Cortex of kidney (tissue), 1 donor: ENCODE data around the gene STIP1.
"Not testable (repeated sequence)": the region's sequence is repeated elsewhere in the genome, so short reads cannot be mapped to it uniquely, and the experiment has no call there.

Source experiments
- DNase-seq: peaks from one replicate; lab custom pipeline; 2025; lab: John Stamatoyannopoulos, UW

Gene STIP1

DNA sequence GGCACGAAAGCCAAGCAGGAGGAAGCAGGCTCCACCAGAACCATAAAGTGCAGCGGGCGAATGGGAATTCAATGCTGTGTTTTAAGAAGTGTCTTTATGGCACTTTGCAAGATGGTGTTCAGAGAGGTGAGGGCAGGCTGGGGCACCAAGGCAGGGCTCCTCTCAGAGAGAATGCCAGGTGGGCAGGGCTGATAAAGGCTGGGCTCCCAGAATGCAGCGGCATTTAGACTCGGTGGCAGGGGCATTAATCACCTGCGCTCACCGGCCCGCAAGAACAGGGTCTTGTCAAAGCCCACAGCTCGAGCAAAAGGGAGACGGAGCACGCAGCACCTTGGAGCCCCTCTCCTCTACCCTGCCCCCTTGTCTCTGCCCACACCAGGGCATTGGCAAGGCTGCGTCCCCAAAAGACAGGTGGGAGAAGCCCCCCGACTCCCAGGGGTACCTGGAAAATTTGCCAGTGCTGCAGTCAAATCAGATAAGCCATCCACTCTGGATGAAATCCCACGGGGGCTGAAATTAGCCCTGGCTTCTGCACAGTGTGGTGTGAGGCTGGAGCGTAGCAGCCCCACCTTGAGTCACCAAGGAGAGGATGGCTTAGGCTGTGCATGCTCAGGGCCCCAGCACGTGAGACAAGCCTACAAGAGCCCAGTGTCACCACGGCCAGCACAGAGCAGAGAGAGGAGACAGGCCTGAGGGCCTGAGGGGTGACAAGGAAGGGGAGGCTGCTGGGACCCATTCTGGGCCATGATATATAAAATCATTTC lies 28.2 kb upstream of the STIP1 start:
- DNase-seq = no peak

DNA sequence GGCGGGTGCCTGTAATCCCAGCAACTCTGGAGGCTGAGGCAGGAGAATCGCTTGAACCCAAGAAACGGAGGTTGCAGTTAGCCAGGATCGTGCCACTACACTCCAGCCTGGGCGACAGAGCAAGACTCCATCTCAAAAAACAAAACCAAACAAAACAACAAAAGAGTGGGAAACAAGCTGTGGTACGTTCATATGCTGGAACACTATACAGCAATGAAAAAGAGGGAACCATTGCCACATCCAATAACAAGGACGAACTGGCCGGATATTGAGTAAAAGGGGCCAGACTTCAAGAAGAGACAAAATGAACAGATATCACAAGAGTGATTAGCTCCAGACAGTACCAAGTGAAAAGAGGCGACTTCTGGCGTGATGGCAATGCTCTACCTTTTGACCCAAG lies 24.9 kb upstream of the STIP1 start:
- DNase-seq = no peak

DNA sequence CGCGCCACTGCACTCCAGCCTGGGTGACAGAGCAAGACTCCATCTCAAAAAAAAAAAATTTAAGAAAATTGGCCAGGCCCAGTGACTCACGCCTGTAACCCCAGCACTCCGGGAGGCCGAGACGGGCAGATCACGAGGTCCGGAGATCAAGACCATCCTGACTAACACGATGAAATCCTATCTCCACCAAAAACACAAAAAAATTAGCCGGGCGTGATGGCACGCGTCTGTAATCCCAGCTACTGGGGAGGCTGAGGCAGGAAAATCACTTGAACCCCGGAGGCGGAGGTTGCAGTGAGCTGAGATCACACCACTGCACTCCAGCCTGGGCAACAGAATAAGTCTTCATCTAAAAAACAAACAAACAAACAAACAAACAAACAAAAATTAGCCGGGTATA lies 23.2 kb upstream of the STIP1 start:
- DNase-seq = not testable (repeated sequence)

DNA sequence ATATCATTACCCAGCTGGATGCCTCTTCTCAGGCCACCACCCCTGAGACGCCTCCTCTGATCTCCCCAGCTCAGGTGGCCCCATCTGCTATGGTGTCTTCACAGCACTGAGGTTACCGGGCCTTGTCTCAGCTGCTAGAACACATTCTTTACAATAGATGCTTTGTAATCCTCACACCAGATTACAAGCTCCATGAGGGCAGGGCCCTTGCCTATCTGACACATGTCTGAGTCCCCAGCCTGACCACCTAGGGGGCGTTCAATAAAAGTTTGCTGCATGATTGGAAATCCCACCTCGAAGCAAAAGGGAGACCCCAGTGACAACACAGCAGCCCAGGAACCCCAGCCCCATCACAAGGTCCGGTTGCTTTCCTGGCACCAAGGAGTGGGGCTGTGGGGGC lies 22.0 kb upstream of the STIP1 start:
- no peak for DNase-seq

DNA sequence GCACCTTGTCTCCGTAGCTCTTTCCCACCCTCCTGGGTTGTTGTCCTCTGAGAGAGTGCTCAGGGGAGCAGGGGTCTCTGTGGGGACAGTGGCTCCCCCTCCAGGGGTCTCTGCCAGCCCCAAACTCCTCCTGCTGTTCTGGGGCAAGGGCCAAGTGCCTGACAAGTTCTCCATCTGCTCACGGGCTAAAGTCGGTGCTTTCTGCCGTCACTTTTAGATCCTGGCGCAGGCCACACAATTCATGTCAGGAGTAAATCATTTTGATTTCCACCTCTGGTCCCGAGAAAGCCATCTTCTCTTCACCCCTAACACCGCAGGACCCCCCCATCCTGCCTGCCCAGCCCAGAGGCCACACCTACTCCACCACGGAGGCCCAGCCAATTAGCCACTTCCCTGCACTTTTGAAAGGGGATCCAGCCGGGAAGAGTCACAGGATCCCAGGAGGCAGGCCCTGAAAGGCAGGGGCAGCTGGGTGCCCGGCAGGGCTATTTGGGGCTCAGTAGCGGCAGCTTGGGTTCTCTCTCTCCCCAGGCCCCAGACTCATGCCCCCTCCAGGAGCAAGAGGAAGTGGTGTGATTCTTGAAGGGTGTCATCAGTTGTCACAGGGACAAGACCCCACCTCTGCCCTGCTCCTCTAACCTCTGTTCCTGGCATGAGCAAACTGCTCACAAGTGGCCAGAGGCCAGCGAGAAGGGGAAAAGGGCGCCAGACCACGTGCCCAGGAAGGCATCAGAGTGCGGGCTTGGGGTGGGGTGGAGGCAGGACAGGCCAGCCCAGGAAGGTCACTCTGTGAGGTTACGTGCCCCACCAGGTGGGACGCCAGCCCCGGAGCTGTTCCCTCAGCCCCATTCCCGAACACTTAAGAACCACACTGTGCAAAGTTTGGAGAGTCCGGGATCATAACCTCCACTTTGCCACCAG lies 21.3 kb upstream of the STIP1 start:
- no peak for DNase-seq

DNA sequence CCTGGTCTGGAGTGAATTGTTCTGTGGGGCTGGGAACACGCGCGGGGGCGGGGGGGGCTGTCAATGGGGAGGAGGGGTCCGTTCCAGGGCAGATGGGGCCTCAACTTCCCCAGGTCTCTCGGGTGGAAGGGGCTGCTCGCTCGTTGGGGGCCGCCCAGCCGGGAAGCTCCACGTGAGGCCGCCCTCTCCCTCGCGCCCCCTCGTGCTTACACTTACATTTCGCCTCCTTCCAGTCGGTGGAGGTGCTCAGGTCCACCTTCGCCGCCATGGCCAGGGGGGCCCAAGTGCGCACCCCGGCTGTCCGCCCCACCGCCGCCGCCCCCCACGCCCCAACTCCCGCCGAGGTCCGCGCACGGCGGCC lies 20.5 kb upstream of the STIP1 start:
- DNase-seq = no peak

DNA sequence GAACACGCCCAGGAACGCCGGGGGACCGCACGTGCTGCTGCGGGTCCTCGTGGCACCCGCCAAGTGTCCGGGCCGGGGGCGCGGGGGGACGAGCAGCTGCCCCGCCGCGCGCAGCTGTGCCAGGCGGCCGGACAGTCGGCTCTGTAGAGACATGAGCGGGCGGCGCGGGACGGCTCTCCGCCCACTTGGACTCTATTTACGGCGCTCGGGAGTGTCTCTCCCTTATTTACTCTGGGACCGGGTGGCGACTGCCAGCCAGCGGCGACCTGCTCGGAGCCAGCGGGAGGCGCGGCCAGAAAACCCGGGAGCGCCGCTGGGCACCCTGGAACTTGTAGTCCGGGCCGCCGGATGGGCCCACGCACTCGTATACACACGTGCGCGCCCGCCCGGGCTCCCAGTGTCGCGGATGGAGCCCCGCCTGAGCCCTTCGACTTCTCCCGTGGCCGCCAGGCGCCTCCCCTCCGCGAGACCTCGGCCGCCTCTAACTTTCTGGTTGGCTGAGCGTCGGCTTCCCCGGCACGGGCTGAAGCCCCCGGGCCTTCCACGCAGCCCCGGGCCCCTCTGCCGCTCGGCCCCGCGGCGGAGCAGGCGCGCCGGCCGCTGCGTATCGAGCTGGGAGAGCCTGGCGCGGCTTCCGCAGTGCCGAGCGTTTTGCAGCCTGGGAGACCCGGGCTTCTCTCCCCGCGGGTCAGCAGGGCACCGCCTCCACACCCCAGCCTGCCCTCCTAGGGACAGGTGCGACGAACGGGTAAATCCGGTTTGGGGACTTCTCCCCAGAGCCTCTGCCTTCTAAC lies 19.9 kb upstream of the STIP1 start, which contains the start of gene MACROD1:
TSS of gene MACROD1 (minus strand) at position 272 of the 794 bp plus-strand sequence. CDS start at position 153, 119 bp downstream.
- DNase-seq = no peak

DNA sequence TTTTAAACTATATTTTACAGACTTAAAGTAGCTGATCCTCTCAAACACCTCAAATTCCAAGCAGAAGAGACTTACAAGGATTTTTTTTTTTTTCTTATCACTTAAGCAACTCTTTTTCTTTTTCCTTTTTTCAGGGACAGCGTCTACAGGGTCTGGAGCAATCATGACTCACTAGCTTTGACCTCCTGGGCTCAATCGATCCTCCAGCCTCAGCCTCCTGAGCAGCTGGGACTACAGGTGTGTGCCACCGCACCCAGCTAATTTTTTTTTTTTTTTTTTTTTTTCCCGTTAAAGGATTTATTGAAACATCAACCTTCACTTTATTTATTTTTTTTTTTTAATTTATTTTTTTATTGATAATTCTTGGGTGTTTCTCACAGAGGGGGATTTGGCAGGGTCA lies 15.6 kb upstream of the STIP1 start:
- DNase-seq = no peak

DNA sequence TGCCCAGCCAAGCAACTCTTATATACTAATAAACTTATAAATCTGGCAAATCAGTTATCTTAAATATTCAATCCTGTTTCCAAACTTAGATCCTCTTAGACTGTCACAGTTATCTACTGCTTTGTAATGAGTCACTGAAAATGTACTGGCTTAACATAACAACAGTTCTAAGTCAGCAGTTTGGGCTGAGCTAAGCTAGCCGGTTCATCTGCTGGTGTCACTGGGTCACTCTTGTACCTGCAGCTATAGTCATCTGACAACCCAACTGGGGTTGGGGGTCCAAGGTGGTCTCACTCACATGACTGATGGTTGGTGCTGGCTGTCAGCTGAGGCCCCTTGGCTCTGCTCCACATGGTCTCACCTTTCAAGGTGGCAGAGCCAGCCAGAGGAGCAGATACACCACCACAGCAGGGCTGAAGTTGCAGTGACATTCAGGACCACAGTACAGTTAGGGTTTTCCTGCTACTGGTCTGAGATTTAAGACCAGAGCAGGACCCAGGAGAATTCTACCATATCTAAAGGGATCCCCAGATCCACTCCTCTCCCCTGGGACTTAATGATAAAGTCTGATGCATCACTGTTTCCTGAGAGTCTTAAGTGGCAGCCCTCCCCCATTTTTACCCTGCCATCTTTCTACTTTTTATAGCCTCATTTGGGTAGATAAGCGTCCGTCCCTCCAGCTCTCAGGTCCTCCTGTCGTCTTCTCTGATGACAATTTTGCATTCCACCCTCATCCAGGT lies 12.2 kb upstream of the STIP1 start:
- no peak for DNase-seq

DNA sequence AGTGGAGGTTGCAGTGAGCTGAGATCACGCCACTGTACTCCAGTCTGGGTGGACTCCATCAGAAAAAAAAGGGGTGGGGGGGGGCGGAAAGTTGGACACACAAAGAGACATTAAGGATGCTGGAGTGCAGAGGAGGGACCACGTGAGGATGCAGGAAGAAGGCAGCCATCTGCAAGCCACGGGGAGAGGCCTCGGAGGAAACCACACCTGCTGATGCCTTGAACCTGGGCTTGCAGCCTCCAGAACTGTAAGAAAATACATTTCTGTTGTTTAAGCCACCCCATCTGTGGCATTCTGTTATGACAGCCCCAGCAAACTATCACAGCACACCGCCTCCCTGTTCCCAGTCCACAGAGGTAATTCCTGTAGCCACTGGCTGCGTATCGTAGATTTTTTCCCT lies 9.2 kb upstream of the STIP1 start:
- DNase-seq = no peak

DNA sequence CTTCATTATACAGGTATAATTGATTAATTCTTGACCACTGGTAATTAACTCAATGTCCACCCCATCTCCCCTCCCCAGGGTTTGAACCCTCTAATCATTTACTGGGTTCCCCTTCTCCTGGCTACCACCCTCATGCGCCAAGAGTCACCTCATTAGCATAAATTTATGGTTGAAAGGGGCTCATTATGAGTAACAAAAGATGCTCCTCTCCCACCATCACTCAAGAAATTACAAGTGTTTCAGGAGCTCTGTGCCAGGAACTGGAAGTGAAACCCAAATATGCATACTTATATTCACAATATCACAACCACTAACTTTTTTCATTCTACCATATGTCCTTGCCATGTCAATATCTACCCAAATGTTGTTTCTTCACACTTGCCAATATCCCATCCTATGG lies 7.8 kb upstream of the STIP1 start:
- DNase-seq = no peak

DNA sequence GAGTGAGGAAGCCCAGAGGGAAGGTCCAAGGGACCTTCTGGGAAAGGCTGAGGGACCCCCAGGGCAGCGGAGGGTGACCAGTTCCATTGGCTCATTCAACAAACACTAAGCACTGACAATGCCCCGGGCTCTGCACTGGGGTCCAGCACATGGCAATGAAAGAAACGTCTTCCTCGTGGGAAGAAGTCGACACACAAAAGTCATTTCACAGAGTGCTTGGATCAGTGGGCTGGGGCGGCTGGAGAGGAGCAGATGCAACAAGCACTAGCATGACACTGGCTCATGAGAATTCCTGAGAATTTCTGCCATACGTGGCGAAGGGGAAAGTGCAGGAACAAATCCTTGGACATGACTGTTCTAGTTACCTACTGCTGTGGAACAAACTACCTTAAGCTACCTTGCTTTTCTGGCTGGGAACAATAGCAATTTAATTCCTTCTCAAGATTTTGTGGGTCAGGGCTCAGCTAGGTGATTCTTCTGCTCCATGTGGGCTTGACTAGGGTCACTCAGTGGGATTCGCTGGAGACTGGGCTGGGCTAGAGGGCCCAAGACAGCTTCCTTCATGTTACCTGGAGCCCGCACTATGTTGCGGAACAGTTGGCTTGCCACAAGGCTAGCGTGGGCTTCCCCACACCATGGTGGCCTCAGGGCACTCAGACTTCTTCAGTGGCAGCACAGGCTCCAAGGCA lies 6.9 kb upstream of the STIP1 start:
- no peak for DNase-seq

DNA sequence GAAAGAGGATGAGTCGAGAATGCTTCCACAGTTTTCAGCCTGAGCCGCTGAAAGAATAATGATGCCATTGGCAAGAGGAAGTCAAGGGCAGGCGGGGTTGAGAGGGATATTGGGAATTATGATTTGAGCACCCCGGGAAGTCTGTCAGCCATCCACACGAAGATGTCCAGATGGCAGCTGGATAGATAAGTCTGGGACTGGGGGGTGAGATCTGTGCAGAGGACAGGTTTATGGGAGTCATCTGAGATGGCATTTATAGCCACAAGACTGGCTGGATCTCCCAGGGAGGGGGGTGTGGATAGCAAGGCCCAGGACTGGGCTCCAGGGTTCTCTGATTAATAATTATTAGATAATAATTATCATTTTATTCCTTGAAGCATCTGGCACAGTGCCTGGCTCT lies 5.1 kb upstream of the STIP1 start:
- no peak for DNase-seq

DNA sequence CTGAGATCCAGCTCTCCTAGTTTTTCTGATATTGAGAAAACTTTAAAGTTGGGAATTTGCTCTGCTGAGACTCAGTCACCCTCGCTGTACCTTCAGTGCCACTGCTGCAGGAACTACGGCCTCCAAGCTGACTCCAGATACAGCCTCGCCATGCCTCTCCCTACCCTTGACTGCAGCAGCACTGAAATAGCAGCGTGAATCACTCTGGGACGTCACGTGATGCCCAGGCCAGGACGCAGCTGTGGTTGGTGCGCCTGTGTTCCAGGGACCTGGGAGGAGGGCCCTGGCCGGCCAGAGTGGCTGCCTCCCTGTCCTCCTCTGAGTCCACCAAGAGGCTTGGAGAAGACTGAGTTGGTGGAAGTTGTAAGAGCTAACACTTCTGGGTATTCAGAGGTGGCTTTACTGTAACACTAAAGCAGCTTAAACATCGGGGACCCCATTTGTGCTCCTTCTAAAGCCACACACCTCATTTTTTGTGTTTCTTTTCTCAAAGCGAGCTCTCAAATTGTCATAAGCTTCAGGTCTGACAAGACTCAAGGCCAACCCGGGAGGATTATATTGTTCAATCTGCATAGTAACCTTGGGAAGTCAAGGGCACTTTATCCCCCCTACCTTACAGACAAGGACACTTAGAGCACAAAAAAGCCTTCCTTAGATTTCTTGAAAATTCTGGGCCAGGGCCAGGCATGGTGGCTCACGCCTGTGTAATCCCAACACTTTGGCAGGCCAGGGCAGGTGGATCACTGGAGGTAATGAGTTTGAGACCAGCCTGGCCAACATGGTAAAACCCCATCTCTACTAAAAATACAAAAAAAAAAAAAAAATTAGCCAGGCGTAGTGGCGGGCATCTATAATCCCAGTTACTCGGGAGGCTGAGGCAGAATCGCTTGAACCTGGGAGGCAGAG lies 4.2 kb upstream of the STIP1 start:
- no peak for DNase-seq

DNA sequence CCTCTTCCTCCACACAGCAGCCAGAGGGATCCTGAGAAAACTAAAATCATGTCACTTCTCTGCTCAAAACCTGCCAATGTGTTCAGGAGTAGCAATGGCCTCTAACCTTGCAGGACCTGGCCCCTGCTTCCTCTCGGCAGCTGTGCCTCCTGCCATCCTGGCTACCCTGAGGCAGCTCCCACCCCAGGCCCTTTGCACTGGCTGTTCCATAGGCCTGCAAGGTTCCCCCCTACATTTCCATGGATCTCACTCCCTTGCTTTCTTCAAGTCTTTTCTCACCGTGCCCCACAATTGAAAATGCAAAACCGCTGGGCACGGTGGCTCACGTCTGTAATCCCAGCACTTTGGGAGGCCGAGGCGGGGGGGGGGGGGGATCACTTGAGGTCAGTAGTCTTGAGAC lies 2.1 kb upstream of the STIP1 start:
- no peak for DNase-seq

DNA sequence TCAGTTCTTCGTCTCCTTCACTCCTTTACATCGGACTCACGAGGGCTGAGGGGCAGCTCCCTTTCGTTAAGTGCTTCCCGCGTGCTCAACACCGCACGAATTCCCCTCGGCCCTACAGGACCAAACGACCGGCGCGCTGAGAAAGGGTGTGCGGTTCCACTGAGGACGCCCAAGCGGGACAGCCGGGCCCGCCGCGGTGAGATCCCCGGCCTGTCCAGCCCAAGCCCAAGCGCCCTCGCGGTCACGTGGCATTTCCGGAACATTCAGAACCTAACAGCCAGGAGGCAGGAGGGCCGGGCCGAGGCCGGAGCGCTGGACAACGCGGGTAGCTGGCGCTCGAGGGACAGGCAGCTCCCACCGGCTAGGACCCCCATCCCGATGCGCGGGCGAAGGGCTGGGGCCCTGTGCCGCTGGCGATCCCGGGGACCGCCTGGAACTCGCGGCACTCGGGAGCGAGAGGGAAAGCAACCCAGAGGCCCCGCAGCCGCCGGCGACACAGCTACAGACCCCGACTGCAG lies 737 bp upstream of the STIP1 start:
- DNase-seq = no peak

DNA sequence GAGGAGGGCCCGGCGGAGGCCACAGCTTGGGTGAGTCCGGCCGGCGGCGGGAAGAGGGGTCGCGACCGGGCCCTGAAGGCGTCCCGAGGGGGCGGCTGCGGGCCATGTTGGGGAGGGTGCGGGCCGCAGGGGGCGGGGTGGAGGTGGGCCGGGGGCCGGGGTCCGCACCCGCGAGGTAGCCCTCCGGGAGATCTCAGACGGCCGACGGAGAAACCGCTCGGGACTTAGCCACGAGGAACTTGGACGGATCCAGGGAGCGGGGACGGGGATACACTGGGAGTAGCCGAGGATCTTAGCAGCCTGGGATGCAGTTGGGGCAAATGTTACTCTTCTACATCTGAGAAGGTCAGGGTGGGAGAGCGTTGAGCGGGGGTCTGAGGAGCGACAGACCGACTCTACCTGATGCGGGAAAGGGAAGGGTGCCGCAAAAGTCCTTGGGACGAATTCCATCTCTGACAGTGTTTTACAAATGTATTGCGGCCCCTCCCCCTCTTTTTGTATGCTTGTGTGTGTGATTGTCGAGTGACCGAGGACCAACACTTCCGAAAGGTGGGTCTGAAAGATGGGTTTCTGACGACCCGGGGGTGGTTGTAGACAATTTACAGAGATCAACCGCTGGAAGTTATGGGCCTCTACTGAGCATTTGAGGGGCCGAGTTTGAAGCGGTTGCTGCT lies 658 bp downstream of the STIP1 start:
- DNase-seq = no peak

DNA sequence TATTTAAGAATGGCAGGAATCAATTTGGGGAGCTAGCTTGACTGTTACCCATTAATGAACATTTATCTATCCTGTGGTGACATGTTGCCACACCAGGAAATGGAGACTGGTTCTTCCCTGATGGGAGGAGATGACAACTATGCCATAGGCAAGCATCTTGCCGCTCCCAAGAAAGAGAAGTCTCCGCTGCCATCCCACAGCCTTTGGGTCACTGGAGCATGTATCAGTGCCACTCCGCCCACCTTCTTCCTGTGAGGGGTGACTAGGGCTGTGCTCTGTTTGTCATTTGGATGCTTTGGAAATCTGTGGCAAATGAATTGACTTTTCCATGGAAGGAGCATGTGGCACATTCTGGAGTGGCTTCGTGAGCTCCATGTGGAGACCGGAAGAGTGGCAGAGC lies 6.5 kb downstream of the STIP1 start:
- no peak for DNase-seq

DNA sequence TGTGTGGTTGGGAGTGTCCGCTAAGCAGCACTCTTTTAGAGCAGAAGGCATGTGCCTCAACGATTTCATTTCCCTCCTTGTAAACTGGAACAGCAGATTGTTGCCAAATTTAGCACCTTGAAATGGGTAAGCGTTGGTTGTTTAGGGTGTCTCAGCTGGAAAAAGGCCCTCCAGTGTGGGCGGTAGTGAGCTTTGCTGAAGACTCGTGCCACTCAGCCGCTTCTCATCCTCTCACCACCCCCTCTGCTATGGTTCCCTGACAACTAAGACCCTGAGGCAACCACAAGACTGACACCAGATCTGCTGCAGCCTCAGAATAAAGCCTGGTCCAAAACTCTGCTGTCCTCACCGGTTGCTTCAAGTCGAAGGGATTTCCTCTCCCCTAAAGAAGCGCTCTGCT lies 10.7 kb downstream of the STIP1 start:
- no peak for DNase-seq
